ENCODE data around the gene ECHS1.
A peak's percentile ranks its signal among the peaks of the same experiment; 100 is the strongest.

Gene ECHS1

DNA sequence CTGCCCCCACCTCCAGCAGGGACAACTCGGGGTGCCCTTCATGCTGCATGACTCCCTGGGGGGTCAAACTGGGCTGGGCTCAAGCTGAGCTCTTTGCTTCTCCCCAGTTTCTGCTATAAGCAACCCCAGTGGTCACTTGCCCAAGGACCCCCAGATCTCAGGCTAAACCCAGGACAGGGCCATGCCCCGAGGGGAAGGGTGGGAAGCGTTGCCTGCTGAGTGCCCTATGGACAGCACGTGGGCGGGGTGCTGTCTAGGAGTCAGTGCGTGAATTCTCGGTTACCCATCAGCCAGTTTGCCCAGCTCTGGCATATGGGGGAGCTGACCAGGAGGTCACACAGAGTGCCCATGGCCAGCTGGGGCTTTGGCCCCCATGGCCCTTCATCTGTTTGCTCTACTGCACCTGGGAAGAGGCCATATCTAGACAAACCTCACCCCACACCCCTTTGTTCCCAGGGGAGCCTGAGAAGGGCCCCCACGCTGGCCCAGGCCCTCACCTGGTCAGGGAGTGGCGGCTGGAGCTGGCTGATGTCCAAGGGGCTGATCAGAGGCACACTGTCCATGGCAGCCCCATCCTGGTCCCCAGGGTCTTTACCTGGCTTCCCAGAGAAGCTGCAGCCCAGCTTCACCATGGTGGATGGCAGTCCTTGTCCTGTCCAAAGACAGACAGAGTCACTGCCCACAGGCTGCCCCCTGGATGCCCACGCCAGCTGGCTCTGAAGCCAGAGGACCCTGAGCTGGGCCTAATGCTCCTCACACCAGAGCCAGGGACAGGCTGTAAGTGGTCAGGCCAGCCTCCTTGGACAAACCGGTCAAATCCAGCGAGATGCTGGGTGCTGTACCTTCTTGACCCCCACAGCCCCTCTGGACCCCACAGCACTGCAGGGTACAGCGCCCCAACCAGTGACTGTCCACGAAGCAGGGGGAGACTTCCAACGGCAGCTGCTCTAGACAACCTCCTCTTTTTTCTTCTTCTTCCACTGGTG is 44.5 kb downstream of the ECHS1 start:
- no peak overlapping the region for H3K4me3 ChIP-seq (ENCODE audit: low read depth, low read length)
- TF ChIP-seq, protein P1, sequence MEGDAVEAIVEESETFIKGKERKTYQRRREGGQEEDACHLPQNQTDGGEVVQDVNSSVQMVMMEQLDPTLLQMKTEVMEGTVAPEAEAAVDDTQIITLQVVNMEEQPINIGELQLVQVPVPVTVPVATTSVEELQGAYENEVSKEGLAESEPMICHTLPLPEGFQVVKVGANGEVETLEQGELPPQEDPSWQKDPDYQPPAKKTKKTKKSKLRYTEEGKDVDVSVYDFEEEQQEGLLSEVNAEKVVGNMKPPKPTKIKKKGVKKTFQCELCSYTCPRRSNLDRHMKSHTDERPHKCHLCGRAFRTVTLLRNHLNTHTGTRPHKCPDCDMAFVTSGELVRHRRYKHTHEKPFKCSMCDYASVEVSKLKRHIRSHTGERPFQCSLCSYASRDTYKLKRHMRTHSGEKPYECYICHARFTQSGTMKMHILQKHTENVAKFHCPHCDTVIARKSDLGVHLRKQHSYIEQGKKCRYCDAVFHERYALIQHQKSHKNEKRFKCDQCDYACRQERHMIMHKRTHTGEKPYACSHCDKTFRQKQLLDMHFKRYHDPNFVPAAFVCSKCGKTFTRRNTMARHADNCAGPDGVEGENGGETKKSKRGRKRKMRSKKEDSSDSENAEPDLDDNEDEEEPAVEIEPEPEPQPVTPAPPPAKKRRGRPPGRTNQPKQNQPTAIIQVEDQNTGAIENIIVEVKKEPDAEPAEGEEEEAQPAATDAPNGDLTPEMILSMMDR (IDR thresholded peaks at IDR 0.05; ENCODE audit: low read depth, low read length, missing control alignments) = no peak
- no peak for DNase-seq (ENCODE audit: low read depth)
- in situ Hi-C loops (cut with HindIII; ENCODE audit: low sequenced_read_pairs) = no loop called here

DNA sequence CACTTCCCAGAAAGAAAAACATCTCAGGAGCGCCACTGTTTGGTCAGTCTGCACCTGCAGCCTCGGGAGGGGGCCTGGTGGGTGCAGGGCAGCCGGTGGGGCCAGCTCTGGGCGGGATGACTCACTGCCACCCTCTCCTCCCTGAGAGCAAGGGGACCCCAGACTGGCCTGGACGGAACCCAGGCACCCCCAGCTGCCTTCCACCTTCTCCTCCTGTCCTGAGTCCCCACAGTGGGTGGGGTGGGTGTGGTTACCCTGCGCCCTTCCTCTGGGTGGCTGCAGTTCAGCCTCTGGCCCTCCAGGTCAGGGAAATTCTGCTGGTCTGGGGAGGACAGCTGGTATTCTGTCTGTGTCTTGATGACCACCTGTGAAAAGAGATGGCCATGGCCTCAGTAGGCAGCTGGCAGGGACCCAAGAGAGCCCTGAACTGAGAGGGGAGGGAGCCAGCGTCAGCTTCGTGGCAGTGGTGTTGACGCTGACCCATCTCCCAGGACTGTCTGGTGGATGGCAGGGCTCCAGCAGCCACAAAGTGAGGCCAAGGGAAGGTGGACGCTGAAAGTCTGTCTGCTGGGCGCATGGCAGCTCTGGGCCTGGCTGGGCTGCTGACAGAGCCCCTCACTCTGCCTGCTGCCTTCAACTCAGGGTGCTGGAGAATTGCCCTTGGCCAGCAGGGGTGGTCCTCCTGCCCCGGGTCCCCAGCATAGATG is 45.4 kb downstream of the ECHS1 start:
- TF ChIP-seq, protein P1 (IDR thresholded peaks at IDR 0.05; ENCODE audit: low read depth, low read length, missing control alignments) = no peak
- in situ Hi-C loops (cut with HindIII; ENCODE audit: low sequenced_read_pairs) = no loop called here
- DNase-seq (ENCODE audit: low read depth) = no peak
- no peak overlapping the region for H3K4me3 ChIP-seq (ENCODE audit: low read depth, low read length)

GRCh38 chr10:133326745-133327650 is 46.2 kb downstream of the ECHS1 start:
- in situ Hi-C loops (cut with HindIII; ENCODE audit: low sequenced_read_pairs) = no loop called here
- H3K4me3 ChIP-seq (ENCODE audit: low read depth, low read length) = no peak overlapping the region
- no peak for DNase-seq (ENCODE audit: low read depth)
- TF ChIP-seq, protein P1 (IDR thresholded peaks at IDR 0.05; ENCODE audit: low read depth, low read length, missing control alignments) = no peak

DNA sequence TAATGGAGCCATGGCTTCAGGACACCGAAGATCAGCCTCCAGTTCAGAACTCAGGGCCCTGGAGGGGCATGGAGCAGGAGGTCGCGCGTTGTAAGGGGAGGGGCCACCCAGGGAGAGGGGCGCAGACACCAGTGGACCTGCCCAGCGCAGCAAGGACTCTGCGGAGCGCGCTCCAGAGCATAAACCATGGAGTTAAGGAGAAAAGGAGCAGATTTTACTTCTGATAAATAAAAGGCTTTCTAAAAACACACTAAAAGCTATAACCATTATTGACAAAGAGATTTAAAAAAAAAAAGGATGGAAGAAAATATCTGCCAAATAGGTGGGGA is 47.0 kb downstream of the ECHS1 start:
- no peak for DNase-seq (ENCODE audit: low read depth)
- in situ Hi-C loops (cut with HindIII; ENCODE audit: low sequenced_read_pairs) = no loop called here
- H3K4me3 ChIP-seq (ENCODE audit: low read depth, low read length) = peak overlapping the region; percentile 27
- TF ChIP-seq, protein P1 (IDR thresholded peaks at IDR 0.05; ENCODE audit: low read depth, low read length, missing control alignments) = no peak

DNA sequence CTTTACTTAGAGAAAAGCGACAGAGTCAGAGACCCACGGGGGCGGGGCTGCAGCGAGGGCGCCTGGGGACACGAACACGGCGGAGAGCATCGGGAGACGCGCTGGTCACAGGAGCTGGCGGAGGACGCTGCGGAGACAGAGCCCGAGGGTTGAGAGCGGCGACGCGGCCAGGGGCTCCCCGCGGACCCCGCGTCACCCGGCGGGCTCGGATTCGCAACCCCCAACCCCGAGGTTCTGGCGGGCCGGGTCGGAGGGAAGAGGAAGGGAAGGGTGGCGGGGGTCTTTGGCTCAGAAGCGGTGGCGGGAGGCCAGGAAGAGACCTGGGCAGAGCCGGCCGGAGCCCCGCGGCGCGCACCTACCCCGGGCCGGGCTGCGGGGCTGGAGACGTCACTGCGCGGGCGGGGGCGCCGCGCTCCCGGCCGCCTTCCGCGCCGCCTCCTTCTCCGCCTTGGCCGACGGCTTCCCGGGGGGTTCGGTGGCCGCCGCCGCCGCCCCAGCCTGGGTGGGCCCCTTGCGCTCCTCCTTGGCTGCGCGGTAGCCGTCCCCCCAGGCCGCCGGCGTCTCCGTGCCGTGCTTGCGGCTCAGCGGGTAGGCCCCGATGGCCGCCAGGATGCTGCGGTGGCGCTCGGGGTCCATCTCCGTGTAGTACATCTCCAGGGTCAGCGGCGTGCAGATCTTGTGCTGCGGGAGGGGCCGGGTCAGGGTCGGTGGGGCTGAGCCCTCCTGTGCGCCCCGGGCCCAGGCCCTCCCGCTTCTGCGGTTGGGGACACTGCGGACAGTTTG is 47.5 kb downstream of the ECHS1 start:
- TF ChIP-seq, protein P1 (IDR thresholded peaks at IDR 0.05; ENCODE audit: low read depth, low read length, missing control alignments) = no peak
- H3K4me3 ChIP-seq (ENCODE audit: low read depth, low read length) = peak overlapping the region; percentile 34
- in situ Hi-C loops (cut with HindIII; ENCODE audit: low sequenced_read_pairs) = no loop called here
- DNase-seq (ENCODE audit: low read depth) = no peak
